GM19193 (cell line): ENCODE measurements around the gene CALR3.

Experiments used
- POLR2A ChIP-seq: IDR thresholded peaks from 4 replicates; pipeline ENCODE4 v1.6.1; 2011; ENCODE audit not compliant: insufficient read depth, insufficient read length; ENCODE audit errors: extremely low read depth

Gene CALR3

DNA sequence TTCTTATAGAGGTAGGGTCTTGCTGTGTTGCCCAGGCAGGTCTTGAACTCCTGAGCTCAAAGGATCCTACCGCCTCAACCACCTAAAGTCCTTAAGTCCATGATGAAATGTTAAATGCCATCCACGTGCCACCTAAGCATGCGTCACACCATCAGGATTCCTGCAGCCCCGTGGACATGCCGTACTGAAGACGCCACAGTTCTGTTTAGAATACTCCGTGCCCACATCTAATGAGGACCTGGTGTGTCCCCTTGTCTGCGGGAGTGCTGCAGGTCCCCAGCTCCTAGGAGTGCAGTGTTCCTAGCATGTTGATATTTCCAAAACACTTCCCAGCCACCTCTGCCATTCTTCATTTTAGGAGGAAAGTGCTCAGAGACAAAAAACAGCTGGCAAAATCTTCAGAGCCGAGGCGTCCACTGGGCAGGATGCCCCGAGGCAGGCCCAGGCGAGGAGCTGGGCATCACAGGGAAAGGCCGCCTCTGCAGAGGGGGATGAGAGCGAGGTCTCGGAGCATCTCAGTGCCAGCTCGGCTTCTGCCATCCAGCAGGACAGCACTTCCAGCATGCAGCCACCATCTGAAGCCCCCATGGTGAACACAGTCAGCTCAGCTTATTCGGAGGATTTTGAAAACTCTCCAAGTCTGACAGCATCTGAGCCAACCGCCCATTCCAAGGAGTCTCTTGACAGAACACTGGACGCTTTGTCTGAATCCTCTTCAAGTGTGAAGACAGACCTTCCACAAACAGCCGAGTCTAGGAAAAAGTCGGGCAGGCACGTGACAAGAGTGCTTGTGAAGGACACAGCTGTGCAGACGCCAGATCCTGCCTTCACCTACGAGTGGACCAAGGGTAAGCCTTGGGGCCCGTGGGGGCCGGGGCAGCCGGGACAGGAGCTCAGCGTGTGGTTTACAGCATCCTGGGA, 13.4 kb upstream of the CALR3 start:
- TF ChIP-seq POLR2A = no peak

GRCh38 chr19:16508546-16508945, 12.6 kb upstream of the CALR3 start:
- no peak for TF ChIP-seq POLR2A

- TF ChIP-seq POLR2A = no peak
Observed at GRCh38 chr19:16506961-16507360, 11.0 kb upstream of the CALR3 start.

- no peak for TF ChIP-seq POLR2A
Observed at GRCh38 chr19:16504271-16504670, 8.3 kb upstream of the CALR3 start.

DNA sequence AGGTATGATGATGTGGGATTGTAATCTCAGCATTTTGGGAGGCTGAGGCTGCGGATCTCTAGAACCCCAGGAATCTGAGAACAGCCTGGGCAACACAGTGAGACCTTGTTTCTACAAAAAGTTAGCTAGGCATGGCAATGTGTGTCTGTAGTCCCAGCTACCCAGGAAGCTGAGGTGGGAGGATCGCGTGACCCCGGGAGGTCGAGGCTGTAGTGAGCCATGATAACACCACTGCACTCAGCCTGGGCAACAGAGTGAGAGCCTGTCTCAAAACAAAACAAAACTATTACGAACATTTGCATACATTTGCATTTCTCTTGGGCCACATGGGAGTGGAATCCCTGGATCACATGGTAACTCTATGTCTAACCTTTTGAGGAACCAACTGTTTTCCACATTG, 1.9 kb upstream of the CALR3 start:
- TF ChIP-seq POLR2A = no peak

GRCh38 chr19:16497042-16497441, 1.1 kb upstream of the CALR3 start:
- no peak for TF ChIP-seq POLR2A

GRCh38 chr19:16496613-16496983, 631 bp upstream of the CALR3 start:
- TF ChIP-seq POLR2A = no peak

DNA sequence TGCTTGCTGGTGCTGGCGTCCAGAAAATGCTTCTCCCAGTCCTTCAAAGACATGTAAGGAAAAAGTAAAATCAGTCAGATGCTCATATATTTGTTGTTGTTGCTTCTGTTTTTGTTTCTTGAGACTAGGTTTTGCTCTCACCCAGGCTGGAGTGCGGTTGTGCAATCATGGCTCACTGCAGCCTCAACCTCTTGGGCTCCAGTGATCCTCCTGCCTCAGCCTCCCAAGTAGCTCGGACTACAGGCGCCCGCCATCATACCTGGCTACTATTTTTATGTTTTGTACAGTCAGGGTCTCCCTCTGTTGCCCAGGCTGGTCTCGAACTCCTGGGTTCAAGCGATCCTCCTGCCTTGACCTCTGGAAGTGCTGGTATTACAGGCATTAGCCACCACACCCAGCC, 13.2 kb downstream of the CALR3 start:
- TF ChIP-seq POLR2A = no peak

DNA sequence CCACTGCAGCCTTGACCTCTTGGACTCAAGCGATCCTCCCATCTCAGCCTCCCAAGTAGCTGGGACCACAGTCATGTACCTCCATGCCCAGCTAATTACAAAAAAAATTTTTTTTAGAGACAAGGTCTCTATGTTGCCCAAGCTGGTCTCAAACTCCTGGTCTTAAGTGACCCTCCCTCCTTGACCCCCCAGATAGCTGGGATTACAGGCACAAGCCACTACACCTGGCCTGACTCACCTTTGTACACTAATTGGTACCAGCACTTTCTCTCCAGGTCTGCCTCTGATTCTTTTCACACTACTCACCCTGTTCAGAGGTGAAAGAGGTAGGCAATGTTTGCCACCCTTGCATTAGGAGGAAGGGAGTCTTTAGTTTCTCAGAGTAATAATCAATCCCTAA, 18.7 kb downstream of the CALR3 start:
- TF ChIP-seq POLR2A = no peak

- no peak for TF ChIP-seq POLR2A
Observed at GRCh38 chr19:16476401-16476800, 19.6 kb downstream of the CALR3 start.

DNA sequence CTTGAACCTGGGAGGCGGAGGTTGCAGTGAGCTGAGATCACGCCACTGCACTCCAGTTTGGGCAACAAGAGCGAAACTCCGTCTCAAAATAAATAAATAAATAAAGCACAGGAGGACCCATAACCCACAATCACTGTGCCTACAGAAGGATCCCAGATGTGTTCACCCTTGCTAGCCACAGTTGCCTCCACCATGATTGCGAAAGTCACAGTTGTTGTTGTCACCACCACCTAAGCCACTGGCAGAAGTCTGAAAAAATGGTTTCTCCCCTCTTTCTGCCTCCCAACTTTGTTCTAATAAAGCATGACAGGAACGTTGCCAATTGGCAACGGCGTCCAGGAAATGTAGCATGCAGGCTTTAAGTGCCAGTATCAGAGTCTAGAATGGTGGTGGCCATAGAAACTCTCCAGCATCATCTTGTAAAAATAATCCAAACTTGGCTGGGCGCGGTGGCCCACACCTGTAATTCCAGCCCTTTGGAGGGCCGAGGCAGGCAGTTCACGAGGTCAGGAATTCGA, 22.0 kb downstream of the CALR3 start:
- no peak for TF ChIP-seq POLR2A

DNA sequence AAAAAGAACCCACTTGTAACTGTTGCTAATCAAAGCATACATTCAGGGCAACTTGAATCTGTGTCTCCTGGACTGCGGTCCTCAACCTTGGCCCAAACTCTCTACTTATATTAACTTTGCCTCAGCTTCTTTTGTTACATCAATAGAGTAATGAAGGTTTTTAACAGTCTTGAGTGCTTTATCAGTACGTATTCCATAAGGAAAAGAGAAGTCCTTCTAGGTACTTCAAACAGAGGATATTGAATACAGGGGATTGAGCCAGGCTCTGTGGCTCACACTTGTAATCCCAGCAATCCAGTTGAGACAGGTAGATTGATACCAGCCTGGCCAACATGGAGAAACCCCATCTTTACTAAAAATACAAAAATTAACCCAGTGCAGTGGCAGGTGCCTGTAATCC, 23.0 kb downstream of the CALR3 start:
- TF ChIP-seq POLR2A = no peak

DNA sequence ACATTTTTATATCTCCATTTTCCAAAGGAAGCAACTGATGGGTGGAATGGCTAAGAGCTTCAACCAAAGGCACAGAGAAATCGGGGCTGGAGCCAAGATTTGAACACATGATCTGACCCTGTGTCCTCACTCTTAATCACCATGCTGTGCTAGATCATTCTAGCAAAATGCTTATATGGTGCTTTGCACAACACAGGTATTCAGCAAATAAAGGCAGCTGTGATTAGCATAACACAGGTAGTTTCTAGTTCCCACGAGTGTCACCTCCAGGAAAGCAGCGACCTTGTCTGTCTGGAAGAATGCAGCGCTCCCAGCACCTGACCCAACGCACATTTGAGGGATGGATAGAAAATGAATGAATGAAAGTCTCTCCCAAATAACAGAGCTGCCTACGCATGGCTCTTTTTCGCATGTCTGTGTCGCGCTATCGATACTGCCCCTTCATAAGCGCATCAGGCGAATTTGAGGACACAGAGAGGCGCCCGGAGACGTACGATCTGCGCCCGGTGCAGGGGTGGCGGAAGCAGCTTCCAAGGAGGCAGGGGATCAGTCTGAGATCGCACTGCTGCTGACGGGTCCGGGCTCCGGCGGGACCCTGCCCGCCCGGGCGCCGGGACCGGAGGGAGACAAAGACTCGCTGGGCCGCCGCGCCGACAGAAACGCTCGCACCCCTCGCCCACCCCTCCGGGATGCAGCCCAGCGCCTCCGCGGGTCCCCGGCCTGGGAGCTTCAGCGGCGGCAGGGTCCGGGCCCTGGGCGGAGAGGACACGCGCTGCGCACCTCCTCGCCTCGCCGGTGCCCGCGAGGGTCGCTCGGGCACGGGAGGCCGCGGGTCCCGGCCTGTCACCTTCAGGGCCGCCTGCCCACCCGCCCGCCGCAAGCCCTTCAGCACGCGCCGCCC, 24.8 kb downstream of the CALR3 start:
- no peak for TF ChIP-seq POLR2A

GRCh38 chr19:16470541-16470910, 25.4 kb downstream of the CALR3 start:
- TF ChIP-seq POLR2A = no peak

GRCh38 chr19:16467581-16467980, 28.4 kb downstream of the CALR3 start:
- TF ChIP-seq POLR2A = no peak
